NK-92 (cell line): ENCODE data around the gene ARSD.
"Not testable (repeated sequence)": the region's sequence is repeated elsewhere in the genome, so short reads cannot be mapped to it uniquely, and the experiment has no call there.

Experiments used
- DNase-seq: peaks from one replicate; lab custom pipeline; 2025; ENCODE audit not compliant: unreplicated experiment; lab: John Stamatoyannopoulos, UW

Gene ARSD

DNA sequence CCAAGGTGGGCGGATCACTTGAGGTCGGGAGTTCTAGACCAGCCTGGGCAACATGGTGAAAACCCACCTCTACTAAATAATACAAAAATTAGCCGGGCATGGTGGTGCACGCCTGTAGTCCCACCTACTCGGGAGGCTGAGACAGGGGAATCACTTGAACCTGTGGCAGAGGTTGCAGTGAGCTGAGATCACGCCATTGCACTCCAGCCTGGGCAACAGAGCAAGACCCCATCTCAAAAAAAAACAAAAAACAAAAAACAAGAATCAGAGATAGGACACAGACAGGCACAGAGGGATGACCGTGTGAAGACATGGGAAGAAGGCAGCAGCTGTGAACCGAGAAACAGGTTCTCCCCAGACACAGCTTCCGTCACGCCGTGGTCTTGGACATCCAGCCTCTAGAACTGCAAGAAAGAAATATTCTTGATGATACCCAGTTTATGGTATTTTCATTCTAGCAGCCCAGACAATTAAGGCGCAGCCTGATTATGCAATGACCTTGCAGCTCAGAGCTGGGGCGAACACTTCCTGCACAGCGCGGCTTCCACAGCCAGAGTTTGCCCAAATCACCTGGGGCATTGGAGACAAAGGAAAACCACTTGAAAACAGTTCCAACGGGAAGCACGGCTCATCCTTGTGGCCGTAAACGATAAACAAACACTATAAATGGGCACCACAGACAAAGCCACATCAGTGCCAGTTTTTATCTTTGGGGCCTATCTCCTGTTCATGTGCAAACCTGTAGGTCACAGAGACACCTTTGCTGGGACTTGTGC is 4.2 kb upstream of the ARSD start:
- no peak for DNase-seq

DNA sequence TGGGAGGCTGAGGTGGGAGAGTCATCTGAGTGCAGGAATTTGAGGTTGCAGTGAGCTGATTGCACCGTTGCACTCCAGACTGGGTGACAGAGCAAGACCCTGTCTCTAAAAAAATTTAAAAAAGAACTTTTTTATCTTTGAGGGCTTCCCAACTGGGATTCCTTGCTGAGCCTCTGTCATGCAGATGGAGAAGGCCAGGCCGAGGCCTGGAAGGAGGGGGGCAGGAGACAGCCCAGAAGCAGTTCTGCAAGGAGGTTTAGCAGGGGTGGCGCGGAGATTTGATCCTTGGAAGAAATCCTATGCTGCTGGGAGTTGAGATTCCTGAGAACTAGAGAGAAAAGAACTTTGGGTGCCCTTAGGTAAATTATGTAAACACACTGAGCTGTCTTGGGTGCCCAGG is 2.5 kb upstream of the ARSD start:
- DNase-seq = no peak

DNA sequence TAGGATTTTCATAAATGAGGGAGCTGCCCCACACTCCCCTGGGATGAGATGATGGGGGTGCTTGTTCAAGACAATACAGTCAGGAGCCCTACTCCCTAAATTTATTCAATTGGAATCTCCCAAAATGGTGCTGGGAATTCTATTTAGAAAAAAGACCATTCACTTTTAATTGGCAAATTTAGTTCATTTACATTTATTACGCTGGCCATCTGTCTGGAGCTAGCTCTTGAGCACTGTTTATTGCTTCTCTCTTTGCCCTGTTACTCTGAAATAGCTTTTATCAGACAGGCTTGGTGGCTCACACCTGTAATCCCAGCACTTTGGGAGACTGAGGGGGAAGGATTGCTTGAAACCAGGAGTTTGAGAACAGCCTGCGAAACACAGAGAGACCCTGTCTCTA is 2.0 kb upstream of the ARSD start:
- DNase-seq = no peak

DNA sequence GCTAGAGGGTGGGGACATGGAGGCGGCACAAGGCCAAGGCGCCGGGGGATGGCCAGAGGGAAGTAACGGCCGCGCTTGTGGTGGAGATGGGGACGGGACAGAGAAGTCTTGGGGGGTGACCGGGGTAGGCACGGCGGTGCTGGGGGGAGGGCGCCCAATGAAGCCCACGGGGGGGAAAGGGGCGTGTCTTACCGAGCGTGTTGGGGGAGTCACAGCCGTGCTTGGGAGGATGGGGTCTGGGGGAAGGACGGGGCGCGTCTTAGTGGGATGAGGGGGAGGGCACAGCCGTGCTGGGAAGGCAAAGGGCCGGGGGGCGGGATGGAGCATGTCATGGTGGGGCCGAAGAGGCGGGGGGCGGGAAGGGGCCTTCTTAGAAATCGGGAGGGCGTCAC is 952 bp downstream of the ARSD start:
- no peak for DNase-seq

DNA sequence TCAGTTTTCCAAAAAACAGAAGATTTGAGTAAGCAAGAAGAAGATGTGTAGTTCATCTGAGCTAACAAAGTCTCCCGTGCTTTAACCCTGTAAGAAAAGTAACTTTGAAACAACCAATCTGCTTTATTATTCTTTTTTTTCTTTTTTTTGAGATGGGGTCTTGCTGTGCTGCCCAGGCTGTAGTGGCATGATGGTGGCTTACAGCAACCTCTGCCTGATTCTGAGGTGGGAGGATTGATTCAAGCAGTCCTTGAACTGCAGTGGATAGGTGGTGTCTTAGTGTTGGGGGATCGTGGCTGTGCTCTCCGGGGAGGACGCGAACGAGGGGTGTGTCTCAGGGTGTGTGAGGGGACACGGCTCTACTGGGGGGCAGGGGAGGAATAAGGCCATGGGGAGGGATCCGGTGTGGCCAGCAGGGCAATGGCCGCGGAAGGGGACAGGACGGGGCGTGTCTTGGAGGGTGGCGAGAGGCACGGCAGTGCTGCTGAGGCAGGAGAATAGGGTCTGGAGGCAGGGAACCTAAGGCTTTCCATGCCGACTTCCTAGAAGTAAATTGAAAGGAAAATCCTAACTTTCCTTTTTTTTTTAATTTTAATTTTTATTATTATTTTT is 2.4 kb downstream of the ARSD start:
- no peak for DNase-seq

DNA sequence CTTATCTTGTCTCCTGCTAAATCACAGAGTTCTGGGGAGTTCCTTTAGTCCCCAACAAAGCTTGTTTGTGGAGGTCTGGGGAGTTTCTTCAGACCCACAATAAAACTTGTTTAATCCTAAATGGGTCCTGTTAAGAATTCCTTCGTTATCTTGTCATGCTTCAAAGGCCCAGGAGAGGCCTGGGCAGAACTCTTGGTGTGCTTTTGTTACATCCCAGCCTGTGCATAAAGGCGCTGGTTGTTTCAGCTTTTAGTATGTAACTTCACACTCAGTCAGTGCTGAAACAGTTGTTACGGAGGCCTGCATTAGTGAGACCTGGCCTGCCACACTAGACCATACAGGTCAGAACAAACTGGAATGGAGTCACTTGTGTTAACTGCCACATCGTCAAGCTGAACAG is 2.9 kb downstream of the ARSD start:
- DNase-seq = not testable (repeated sequence)

DNA sequence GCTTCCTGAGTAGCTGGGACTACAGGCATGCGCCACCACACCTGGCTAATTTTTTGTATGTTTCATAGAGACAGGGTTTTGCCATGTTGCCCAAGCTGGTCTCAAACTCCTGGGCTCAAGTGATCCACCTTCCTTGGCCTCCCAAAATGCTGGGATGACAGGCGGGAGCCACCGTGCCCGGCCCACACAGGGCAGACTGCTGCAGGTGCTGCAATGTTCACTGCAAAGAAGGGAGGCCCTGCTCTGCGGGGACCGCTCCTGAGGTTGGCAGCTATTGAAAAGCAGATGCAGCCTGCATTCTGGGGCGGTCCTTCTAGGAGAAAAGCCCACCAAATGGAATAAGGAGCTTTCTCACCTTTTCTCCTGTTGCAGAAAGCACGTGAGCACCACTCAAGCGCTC is 5.0 kb downstream of the ARSD start:
- DNase-seq = no peak

DNA sequence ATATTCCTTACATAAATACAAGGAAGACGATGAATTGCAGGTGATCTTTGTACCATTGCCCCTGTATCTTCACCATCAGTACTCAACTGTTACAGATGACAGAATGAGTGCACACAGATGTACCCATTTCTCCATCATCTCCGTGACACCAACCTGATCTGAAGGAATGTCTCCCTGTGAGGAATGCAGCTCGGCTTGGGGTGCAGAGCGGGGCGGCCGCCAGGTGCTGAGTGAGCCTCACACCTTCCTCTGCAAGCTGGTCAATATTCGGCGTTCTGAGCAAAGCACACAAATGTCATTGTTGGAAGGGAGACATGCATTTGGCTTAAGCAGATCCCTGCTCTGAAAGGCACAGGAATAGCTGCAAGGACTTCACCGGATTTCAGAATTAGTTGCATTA is 7.4 kb downstream of the ARSD start:
- DNase-seq = no peak

DNA sequence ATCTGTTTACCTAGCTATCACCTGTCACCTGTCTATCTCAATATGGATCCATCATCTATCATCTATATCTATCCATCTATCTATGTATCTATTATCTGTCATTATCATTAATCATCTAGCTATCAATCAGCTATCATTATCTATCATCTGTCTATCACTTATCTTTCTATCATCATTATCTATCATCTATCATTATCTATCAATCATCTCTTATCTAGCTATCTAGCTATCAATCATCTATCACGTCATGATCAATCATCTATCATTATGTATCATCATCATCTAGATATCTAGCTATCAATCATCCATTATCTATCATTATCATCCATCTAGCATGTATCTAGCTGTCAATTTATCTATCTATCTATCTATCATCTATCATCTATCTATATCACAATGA is 7.9 kb downstream of the ARSD start:
- DNase-seq = no peak

DNA sequence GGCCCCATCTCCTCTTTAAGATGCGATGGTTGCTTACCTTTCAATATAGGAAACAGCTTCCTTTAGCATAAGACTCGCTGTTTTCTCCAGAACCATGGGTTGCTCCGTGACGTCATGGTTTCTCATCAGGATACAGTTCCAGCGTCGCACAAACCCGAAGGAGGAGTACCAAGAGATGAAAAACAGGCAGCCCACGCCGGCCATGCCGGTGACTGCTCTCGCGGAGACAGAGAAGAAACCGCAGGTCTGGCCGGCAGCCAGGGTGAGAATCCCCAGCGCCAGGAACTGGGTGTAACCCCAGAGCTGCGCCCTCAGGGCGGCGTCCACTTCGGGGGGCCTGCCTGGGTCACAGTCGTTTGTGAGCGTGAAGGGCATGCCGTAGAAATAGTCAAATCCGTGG is 11.4 kb downstream of the ARSD start:
- no peak for DNase-seq

DNA sequence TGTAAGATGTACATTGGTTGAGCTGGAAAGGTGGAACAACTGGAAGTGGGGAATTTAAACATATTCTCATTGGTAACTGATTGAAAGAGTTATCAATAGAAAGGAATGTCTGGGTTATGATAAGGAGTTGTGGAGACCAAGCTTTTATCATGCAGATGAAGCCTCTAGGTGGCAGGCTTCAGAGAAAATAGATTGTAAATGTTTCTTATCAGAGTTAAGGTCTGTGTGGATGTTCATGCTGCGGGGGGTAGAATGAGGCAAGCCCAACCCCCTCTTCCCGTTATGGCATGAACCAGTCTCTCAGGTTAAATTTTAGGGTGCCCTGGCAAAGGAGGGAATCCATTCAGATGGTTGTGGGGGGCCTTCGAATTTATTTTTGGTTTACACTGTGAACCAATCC is 16.0 kb downstream of the ARSD start:
- DNase-seq = no peak

DNA sequence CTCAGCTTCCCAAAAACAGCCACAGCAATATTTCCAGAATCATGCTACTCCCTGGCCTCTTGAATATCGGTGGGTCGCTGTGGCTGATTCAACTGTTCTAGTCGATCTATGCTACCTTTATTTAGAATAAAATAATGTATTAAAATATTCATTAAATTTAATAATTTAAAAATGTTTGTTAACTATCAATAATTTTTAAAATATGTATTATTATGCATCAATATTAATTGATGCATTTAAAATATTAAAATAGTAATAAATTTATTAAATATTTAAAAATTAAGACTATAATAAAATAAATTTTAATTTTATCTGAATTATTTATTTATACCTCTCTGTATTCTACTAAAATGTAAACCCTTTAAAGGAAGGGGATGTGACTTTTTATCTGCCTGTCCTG is 19.0 kb downstream of the ARSD start:
- DNase-seq = no peak

DNA sequence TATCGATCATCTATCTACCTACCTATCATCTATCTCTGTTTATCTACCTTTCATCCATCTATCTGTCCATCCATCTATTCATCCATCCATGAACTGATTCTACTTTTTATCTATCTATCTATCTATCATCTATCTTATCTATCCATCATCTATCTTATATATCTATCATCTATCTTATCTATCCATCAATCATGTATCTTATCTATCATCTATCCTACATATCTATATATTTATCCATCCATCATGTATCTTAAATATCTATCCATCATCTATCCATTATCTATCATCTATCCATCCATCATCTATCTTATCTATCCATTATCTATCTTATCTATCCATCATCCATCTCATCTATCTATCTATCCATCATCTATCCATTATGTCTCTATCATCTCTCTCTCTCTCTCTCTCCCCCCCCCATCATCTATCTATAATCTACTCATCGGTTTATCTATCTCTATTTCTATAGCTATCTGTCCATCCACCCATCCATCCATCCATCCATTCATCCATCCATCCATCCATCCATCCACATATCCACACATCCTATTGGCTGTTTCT is 20.9 kb downstream of the ARSD start:
- no peak for DNase-seq

DNA sequence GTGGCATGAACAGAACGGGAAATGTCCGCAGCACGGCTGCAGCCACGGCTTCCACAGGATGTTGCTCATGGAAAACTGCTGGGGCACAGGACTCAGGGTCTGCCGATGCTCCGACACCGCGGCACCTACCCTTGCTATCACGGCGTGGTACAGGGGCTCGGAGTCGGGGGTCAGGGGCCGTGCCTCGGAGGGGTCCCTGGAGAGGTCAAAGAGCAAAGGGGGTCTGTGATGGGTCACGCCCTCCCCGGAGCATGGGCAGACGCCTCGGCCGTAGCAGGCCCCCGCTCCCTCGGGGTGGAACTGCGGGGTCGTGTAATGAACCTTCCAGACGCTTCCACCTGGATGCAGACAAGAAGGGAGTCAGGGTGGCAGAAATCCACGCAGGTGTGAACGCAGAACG is 21.8 kb downstream of the ARSD start:
- no peak for DNase-seq

DNA sequence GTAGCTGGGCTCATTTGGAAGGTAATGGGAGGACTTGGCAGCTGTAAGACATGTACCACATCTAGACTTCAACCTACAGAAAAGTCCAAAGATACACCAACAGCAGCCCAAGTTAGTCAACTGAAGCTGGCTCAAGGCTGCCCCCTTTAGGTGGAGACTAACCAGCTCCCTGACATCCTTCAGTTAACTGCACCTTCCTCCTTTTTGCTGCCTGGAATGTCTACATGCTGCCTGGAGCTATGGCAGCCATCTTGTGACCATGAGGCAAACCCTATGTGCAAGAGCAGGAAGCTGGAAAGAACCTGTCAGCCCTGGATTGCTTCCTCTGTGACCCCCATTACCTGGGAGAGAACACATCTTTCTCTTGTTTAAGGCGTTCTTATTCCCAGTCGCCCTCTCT is 25.8 kb downstream of the ARSD start:
- DNase-seq = no peak

DNA sequence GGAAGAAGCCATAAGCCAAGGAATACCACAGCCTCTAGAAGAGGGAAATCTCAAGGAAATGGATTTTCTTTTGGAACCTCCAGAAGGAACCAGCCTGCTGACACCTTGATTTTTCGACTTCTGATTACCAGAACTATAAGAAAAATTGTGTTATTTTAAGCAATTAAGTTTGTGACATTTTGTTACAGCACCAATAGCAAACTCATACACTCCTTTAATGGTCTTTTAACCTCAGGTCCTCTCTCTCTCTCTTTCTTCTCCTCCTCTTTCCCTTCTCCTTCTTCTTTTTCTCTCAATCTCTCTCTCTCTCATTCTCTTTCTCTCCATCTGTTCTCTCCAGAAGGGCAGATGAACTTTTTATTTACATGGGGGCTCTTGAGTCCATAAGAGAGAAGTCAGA is 26.3 kb downstream of the ARSD start:
- DNase-seq = no peak

DNA sequence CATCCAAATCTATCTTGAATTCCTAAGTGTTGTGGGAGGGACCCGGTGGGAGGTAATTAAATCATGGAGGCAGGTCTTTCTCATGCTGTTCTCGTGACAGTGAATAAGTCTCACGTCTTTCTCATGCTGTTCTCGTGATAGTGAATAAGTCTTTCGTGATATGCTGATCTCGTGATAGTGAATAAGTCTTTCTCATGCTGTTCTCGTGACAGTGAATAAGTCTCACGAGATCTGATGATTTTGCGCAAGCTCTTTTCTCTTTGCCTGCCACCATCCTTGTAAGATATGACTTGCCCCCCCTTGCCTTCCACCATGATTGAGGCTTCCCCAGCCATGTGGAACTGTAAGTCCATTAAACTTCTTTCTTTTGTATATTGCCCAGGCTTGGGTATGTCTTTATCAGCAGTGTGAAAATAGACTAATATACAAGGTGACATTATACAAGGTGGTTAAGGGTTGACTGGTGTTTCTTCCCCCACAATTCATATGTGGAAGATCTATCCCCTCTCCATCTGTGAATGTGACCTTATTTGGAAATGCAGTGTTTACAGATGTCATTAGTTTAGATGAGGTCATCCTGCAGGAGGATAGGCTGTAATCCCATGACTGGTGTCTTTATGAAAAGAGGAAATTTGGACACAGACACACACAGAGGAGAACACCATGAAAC is 27.6 kb downstream of the ARSD start:
- no peak for DNase-seq

DNA sequence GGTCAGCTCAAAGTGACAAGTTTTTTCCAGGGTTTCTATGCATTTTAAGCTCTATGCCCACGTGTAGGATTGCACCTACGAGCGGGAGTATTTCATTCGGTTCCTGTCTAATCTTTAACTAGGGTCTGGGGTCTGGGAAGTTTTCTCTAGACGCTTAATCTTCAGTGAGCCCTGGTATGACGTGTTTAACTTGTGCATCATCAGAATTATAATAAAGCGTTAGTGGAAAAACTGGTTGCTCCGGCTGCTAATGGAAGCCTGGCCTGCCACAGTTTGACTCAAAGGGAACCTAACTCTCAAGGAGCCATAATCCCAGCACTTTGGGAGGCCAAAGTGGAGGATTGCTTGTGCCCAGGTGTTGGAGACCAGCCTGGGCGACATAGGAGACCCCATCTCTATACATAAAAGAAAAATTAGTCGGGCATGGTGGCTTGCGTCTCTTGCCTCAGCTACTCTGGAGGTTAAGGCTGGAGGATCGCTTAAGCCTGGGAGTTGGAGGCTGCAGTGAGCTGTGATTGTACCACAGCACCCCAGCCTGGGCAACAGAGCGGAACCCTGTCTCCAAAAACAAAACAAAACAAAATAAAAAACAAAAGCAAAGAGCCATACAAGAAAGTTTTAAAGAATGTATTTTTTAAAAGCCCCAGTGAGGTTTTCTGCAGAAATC is 30.2 kb downstream of the ARSD start:
- no peak for DNase-seq

DNA sequence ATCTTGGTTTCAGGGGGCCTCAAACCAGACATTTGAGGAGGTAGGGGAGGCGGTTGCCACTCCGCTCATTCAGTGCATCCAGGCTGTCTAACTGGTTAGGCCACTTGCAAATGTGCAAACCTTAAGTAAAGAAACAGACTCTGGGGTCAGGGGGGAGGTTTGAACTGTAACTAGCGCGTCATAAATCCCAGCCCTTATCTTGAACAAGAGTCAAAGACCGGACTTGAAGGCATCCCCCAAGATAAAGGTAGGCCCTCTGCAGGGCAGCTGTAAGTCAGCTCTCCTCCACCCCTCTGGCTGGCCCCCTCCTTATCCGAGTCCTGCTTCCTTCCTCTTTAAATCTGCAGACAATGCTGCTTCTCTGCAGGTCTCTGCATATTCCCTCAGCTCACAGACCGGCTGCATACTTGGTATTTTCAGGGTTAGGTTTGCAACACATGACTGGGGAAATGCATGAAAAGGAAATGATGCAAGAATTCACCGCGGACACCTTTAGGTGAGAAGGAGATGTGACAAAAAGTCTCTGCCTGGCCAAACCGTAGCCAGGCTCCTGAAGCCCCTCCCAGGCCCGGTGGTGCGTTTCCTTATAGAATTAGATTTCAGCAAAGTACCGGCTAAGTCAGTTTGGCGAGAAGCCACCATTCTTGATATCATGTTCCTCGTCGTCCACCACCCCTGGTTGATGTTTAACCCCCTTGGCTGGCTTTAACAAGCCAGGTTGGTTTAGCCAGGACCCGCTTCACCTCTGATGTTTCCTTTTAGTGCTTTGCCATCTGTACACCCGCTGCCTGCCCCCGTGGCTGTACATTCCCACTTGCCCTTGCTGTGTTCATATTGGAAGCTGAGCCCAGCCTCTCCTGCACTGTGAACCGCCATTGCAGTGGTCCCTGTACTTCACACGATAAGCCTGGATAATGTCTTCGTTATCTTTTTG is 31.2 kb downstream of the ARSD start:
- not testable (repeated sequence) for DNase-seq

DNA sequence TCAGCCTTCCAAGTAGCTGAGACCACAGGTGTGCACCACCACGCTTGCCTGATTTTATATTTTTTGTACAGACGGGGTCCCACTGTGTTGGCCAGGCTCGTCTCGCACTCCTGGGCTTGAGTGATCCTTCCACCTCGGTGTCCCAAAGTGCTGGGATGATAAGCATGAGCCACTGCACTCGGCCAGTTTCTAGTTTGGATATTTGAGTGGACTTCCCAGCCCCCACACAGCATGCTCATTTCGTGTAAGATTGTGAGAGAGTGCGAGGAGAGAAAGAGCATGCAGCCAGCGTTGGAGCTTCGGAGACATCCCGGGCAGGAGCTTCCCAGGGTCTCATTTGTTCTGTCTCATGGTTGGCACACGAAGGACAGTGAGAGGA is 31.8 kb downstream of the ARSD start:
- no peak for DNase-seq

DNA sequence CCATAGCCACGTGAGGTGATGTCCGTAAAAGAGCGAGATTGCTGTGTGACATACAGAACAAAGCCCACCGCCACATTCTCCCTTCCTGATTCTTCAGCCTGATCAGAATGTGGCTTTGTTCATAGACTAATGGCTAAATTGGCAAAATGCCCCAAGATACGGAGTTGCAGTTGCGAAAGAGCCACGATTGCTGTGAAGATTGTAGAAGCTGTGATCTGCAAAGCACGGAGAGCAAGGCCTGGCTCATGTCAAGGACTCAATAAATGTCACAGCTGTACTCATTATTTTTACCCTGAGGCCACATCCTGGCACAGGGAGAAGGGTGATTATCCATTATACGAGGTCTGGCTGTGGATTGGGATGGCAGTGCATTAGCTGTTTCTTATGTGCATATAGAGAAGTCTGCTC is 34.2 kb downstream of the ARSD start:
- DNase-seq = no peak
